Muscle of arm (tissue), 12 donors: ENCODE data around the gene TCERG1L. TPM values are rescaled to one million over a fixed set of nuclear protein-coding genes. Genes with fewer than 3 reads are reported as not detected.
"Not testable (repeated sequence)": the region's sequence is repeated elsewhere in the genome, so short reads cannot be mapped to it uniquely, and the experiment has no call there.

ENCODE experiments used
- DNase-seq: peaks from one replicate; pipeline ENCODE4 v3.0.0-alpha.2; 2013
- polyA plus RNA-seq, 12 donors: library from polyadenylated mRNA; unstranded; fragments of 120-200 nt; gene quantifications; one replicate each; pipeline ENCODE4 v1.2.1, GENCODE V29; 2013; ENCODE audit not compliant: insufficient read length in 12 of 12

The TCERG1L gene
- polyA plus RNA-seq, 12 donors: 0.07 to 3.0 (median 0.19) TPM; not detected in 2

- DNase-seq: no peak
Observed at GRCh38 chr10:131084791-131085090, 226.8 kb downstream of the TCERG1L start.

GRCh38 chr10:131083915-131084790, 227.4 kb downstream of the TCERG1L start:
- DNase-seq: no peak

GRCh38 chr10:131082991-131083481, 228.5 kb downstream of the TCERG1L start:
- no peak for DNase-seq

GRCh38 chr10:131082201-131082850, 229.2 kb downstream of the TCERG1L start:
- no peak for DNase-seq

- DNase-seq: no peak
Observed at GRCh38 chr10:131081786-131082185, 229.7 kb downstream of the TCERG1L start.

GRCh38 chr10:131081376-131081775, 230.1 kb downstream of the TCERG1L start:
- DNase-seq: no peak

GRCh38 chr10:131080571-131080970, 230.9 kb downstream of the TCERG1L start:
- DNase-seq: no peak

GRCh38 chr10:131079314-131079713, 232.2 kb downstream of the TCERG1L start:
- DNase-seq: no peak

- DNase-seq: not testable (repeated sequence)
Observed at GRCh38 chr10:131078882-131079280, 232.6 kb downstream of the TCERG1L start.

GRCh38 chr10:131078131-131078881, 233.2 kb downstream of the TCERG1L start:
- no peak for DNase-seq

GRCh38 chr10:131077724-131078123, 233.8 kb downstream of the TCERG1L start:
- no peak for DNase-seq

- DNase-seq: no peak
Observed at GRCh38 chr10:131077031-131077430, 234.5 kb downstream of the TCERG1L start.

- no peak for DNase-seq
Observed at GRCh38 chr10:131076356-131076755, 235.2 kb downstream of the TCERG1L start.

- DNase-seq: no peak
Observed at GRCh38 chr10:131075218-131075770, 236.2 kb downstream of the TCERG1L start.

GRCh38 chr10:131074682-131075081, 236.8 kb downstream of the TCERG1L start:
- no peak for DNase-seq

- DNase-seq: no peak
Observed at GRCh38 chr10:131073469-131074035, 238.0 kb downstream of the TCERG1L start.

- DNase-seq: no peak
Observed at GRCh38 chr10:131072651-131073468, 238.7 kb downstream of the TCERG1L start.

- DNase-seq: no peak
Observed at GRCh38 chr10:131071721-131072120, 239.8 kb downstream of the TCERG1L start.

- DNase-seq: no peak
Observed at GRCh38 chr10:131070856-131071255, 240.7 kb downstream of the TCERG1L start.

- no peak for DNase-seq
Observed at GRCh38 chr10:131068760-131069159, 242.8 kb downstream of the TCERG1L start.

GRCh38 chr10:131068311-131068710, 243.2 kb downstream of the TCERG1L start:
- no peak for DNase-seq
